ENCODE data around the gene AP3D1. TPM values are rescaled to one million over a fixed set of nuclear protein-coding genes. Genes with fewer than 3 reads are reported as not detected.

The AP3D1 gene
- total and polyA plus RNA-seq, 9 of the 15 experiments (the other 6 are each of a cell fraction or from before 2014, with no cell fraction given), result 1.2 to 86.1 (median 35.9) TPM

- TF ChIP-seq TFAP4 (CRISPR knock-in tag; IDR thresholded peaks at IDR 0.05; ENCODE audit: borderline replicate concordance), result no peak
- TF ChIP-seq E2F5 (CRISPR knock-in tag; IDR thresholded peaks at IDR 0.05), result no peak
- no peak for TF ChIP-seq ZBTB49 (CRISPR knock-in tag; IDR thresholded peaks at IDR 0.05; ENCODE audit: borderline replicate concordance)
- TF ChIP-seq GTF2E2 (tag; IDR thresholded peaks at IDR 0.05), result no peak
- TF ChIP-seq ZNF586 (CRISPR knock-in tag; conservative IDR thresholded peaks at IDR 0.05), result no peak
- TF ChIP-seq ZBTB1 (CRISPR knock-in tag; IDR thresholded peaks at IDR 0.05; ENCODE audit: borderline replicate concordance, low read depth), result no peak
- TF ChIP-seq TOE1 (IDR thresholded peaks at IDR 0.05; ENCODE audit: borderline replicate concordance), result no peak
- no peak for TF ChIP-seq TOE1 (CRISPR knock-in tag; IDR thresholded peaks at IDR 0.05; ENCODE audit: borderline replicate concordance, low read depth)
- no peak for TF ChIP-seq CC2D1A (IDR thresholded peaks at IDR 0.05)
- no peak for TF ChIP-seq TEAD2 (tag; IDR thresholded peaks at IDR 0.05)
- no peak for TF ChIP-seq ZNF79 (CRISPR knock-in tag; IDR thresholded peaks at IDR 0.05; ENCODE audit: low read depth)
- no peak for TF ChIP-seq TAF7 (tag; IDR thresholded peaks at IDR 0.05)
- no peak for TF ChIP-seq ZNF395 (CRISPR knock-in tag; IDR thresholded peaks at IDR 0.05)
- no peak for TF ChIP-seq MAX (CRISPR knock-in tag; IDR thresholded peaks at IDR 0.05)
These were observed 27.7 kb upstream of the AP3D1 start (continued) for GRCh38 chr19:2179095-2179494.
